ENCODE data around the gene AXL. TPM values are rescaled to one million over a fixed set of nuclear protein-coding genes. Genes with fewer than 3 reads are reported as not detected.
A peak's percentile ranks its signal among the peaks of the same experiment; 100 is the strongest.

The AXL gene
- total and polyA plus RNA-seq, 2 of the 13 experiments (the other 11 are each of a cell fraction or from before 2014, with no cell fraction given) = 0.71 to 5.9 TPM

DNA sequence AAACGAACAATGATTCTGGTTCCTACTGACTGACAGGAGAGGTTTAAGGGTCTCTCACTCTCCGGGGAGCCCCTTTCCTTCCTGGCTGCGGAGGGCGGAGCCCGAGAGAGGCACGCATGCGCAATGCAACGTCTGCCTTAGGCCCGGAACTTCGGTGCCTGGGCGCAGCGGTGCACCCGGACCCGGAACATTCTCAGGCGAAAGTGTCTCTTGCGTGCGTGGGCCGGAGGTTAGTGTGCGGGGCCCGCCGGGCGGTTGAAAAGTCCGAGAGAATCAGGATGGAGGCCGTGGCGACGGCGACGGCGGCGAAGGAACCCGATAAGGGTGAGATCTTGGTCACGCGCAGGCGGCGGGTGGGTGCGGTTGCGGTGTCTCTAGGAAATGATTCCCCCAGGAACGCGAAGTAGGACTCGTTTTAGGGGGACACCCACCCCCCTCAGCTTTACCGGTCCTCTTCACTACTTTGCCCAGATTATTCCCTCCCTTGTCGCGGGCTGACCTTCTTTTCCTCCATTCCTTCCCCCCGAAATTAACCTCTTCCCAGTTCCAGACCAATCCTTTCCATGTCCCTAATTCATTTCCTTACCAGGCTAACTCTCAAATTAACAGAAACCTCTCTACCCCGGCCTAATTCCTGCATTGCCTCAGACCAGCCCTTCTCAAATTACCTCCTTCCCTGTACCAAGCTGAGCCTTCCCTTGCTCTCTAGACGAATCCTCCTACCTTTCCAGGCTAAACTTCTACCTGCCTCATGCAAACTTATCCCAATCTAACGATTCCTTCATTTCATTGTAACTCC, 91.2 kb downstream of the AXL start, which contains the start of gene CCDC97 (continued):
- TF ChIP-seq, protein P1, sequence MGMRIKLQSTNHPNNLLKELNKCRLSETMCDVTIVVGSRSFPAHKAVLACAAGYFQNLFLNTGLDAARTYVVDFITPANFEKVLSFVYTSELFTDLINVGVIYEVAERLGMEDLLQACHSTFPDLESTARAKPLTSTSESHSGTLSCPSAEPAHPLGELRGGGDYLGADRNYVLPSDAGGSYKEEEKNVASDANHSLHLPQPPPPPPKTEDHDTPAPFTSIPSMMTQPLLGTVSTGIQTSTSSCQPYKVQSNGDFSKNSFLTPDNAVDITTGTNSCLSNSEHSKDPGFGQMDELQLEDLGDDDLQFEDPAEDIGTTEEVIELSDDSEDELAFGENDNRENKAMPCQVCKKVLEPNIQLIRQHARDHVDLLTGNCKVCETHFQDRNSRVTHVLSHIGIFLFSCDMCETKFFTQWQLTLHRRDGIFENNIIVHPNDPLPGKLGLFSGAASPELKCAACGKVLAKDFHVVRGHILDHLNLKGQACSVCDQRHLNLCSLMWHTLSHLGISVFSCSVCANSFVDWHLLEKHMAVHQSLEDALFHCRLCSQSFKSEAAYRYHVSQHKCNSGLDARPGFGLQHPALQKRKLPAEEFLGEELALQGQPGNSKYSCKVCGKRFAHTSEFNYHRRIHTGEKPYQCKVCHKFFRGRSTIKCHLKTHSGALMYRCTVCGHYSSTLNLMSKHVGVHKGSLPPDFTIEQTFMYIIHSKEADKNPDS (CRISPR knock-in tag; IDR thresholded peaks at IDR 0.05) = no peak
- TF ChIP-seq CAMTA2 (CRISPR knock-in tag; IDR thresholded peaks at IDR 0.05; ENCODE audit: borderline replicate concordance) = no peak
- TF ChIP-seq, protein P2, sequence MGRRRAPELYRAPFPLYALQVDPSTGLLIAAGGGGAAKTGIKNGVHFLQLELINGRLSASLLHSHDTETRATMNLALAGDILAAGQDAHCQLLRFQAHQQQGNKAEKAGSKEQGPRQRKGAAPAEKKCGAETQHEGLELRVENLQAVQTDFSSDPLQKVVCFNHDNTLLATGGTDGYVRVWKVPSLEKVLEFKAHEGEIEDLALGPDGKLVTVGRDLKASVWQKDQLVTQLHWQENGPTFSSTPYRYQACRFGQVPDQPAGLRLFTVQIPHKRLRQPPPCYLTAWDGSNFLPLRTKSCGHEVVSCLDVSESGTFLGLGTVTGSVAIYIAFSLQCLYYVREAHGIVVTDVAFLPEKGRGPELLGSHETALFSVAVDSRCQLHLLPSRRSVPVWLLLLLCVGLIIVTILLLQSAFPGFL (CRISPR knock-in tag; IDR thresholded peaks at IDR 0.05) = no peak
- peak; percentile 90 for TF ChIP-seq SALL2 (CRISPR knock-in tag; IDR thresholded peaks at IDR 0.05)
- TF ChIP-seq ZSCAN5A (CRISPR knock-in tag; IDR thresholded peaks at IDR 0.05; ENCODE audit: borderline replicate concordance) = no peak
- TF ChIP-seq ZNF607 (CRISPR knock-in tag; IDR thresholded peaks at IDR 0.05; ENCODE audit: borderline replicate concordance) = peak; percentile 80
- no peak for TF ChIP-seq MLLT10 (CRISPR knock-in tag; IDR thresholded peaks at IDR 0.05)
- no peak for TF ChIP-seq STAG1 (CRISPR knock-in tag; IDR thresholded peaks at IDR 0.05)
- peak; percentile 69; the same call in 1 of the 2 replicates for TF ChIP-seq NCOR1 (IDR thresholded peaks at IDR 0.05; ENCODE audit: borderline replicate concordance, low read length)
- TF ChIP-seq, protein P3, sequence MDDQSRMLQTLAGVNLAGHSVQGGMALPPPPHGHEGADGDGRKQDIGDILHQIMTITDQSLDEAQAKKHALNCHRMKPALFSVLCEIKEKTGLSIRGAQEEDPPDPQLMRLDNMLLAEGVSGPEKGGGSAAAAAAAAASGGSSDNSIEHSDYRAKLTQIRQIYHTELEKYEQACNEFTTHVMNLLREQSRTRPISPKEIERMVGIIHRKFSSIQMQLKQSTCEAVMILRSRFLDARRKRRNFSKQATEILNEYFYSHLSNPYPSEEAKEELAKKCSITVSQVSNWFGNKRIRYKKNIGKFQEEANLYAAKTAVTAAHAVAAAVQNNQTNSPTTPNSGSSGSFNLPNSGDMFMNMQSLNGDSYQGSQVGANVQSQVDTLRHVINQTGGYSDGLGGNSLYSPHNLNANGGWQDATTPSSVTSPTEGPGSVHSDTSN (CRISPR knock-in tag; IDR thresholded peaks at IDR 0.05; ENCODE audit: borderline replicate concordance) = no peak
- no peak for TF ChIP-seq ZBTB8A (CRISPR knock-in tag; IDR thresholded peaks at IDR 0.05; ENCODE audit: borderline replicate concordance, low read depth)
- TF ChIP-seq KLF16 (CRISPR knock-in tag; IDR thresholded peaks at IDR 0.05) = peak in 1 of 2 experiments; percentile 91; a peak in 2 of 4 replicates
- TF ChIP-seq SOX5 (CRISPR knock-in tag; IDR thresholded peaks at IDR 0.05; ENCODE audit: borderline replicate concordance) = peak; percentile 50; the same call in 1 of the 2 replicates
- TF ChIP-seq RARA (CRISPR knock-in tag; IDR thresholded peaks at IDR 0.05) = peak; percentile 39; the same call in 1 of the 2 replicates
- TF ChIP-seq ARNTL (CRISPR knock-in tag; IDR thresholded peaks at IDR 0.05) = 0 out of 2 replicates have a peak, but pooled peaks have one; percentile 55
- peak; percentile 88 for TF ChIP-seq U2AF1 (optimal IDR thresholded peaks at IDR 0.05; ENCODE audit: low read depth, low read length)
- peak; percentile 87 for TF ChIP-seq KDM5B (CRISPR knock-in tag; IDR thresholded peaks at IDR 0.05; ENCODE audit: borderline replicate concordance)
- TF ChIP-seq ZNF605 (CRISPR knock-in tag; IDR thresholded peaks at IDR 0.05) = no peak
- no peak for TF ChIP-seq ZMYM2 (CRISPR knock-in tag; IDR thresholded peaks at IDR 0.05)
- TF ChIP-seq, protein P4, sequence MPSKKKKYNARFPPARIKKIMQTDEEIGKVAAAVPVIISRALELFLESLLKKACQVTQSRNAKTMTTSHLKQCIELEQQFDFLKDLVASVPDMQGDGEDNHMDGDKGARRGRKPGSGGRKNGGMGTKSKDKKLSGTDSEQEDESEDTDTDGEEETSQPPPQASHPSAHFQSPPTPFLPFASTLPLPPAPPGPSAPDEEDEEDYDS (CRISPR knock-in tag; IDR thresholded peaks at IDR 0.05) = no peak
- TF ChIP-seq RORA (CRISPR knock-in tag; IDR thresholded peaks at IDR 0.05) = no peak
- no peak for TF ChIP-seq ZNF557 (CRISPR knock-in tag; IDR thresholded peaks at IDR 0.05)

All from HepG2 (cell line).